Measurements from ENCODE around the gene DLK1.

DLK1 gene

GRCh38 chr14:100726550-100727085, at the start of gene DLK1:
Gene DLK1, plus strand, starts transcription at chr14:100726892. Its CDS starts 177 bp downstream, at chr14:100727069.
- DNase-seq: no peak

GRCh38 chr14:100677152-100677551, 49.5 kb upstream of the DLK1 start:
- DNase-seq: no peak

GRCh38 chr14:100677554-100678468, 48.9 kb upstream of the DLK1 start:
- no peak for DNase-seq

GRCh38 chr14:100678469-100678828, 48.2 kb upstream of the DLK1 start:
- DNase-seq: no peak

GRCh38 chr14:100679153-100679552, 47.5 kb upstream of the DLK1 start:
- DNase-seq: no peak

GRCh38 chr14:100679707-100680438, 46.8 kb upstream of the DLK1 start:
- no peak for DNase-seq

- no peak for DNase-seq
Observed at GRCh38 chr14:100680439-100681051, 46.1 kb upstream of the DLK1 start.

GRCh38 chr14:100681111-100681510, 45.6 kb upstream of the DLK1 start:
- DNase-seq: no peak

- no peak for DNase-seq
Observed at GRCh38 chr14:100682749-100683148, 43.9 kb upstream of the DLK1 start.

GRCh38 chr14:100683578-100683977, 43.1 kb upstream of the DLK1 start:
- no peak for DNase-seq

- DNase-seq: no peak
Observed at GRCh38 chr14:100684154-100684553, 42.5 kb upstream of the DLK1 start.

- DNase-seq: no peak
Observed at GRCh38 chr14:100684961-100685360, 41.7 kb upstream of the DLK1 start.

- DNase-seq: no peak
Observed at GRCh38 chr14:100686858-100687257, 39.8 kb upstream of the DLK1 start.

- DNase-seq: no peak
Observed at GRCh38 chr14:100687386-100687785, 39.3 kb upstream of the DLK1 start.

GRCh38 chr14:100688051-100688450, 38.6 kb upstream of the DLK1 start:
- DNase-seq: no peak

GRCh38 chr14:100688598-100689461, 37.9 kb upstream of the DLK1 start:
- no peak for DNase-seq

GRCh38 chr14:100690672-100691071, 36.0 kb upstream of the DLK1 start:
- DNase-seq: no peak

GRCh38 chr14:100691395-100692056, 35.2 kb upstream of the DLK1 start:
- DNase-seq: peak; percentile 63

GRCh38 chr14:100692256-100692655, 34.4 kb upstream of the DLK1 start:
- DNase-seq: no peak

- peak; percentile 75 for DNase-seq
Observed at GRCh38 chr14:100692859-100693558, 33.7 kb upstream of the DLK1 start.
